ENCODE data around the gene NPAS3.

The NPAS3 gene

DNA sequence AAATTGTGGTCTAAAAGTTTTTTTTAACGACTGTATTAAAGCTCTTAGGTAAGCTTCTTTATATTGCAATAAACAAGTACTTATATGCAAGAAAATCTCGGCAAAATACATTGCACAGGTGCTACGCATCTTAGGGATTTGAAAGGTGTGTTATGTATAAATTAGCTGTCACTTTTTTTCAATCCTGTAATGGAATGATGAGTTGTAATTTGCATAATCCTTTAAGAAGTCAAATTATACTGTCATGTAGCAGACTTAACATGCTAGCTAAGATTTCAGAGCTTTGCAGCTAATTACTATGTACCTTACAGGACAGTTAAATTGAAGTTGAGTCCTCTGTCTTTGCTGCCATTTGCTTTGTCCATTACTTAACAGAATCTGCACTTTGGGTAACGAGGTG, 117.5 kb downstream of the NPAS3 start:
- TF ChIP-seq CTCF (IDR thresholded peaks at IDR 0.05) (no peak), ZFX (IDR thresholded peaks at IDR 0.05; ENCODE audit: borderline replicate concordance) (no peak)
- H3K27ac ChIP-seq, result no peak overlapping the region

DNA sequence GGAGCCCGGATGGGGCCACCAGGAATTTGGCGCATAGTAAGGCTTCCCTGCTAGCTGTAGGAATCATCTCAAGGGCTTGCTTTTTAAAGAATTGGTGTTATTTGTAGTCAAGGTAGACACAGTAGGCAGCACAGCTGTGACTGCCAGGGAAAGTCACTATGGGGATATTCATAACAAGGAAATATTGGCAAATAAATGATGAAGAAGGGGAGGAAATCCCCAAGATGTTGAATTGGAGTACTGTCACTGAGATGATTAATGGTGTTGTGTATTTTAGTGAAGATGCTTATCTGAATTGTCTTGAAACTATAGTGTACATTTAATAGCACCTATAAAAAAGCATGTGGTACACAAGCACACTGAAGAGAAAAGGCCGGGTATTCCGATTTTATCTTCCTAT, 118.9 kb downstream of the NPAS3 start:
- no peak overlapping the region for H3K27ac ChIP-seq
- TF ChIP-seq CTCF (IDR thresholded peaks at IDR 0.05), result no peak
- TF ChIP-seq ZFX (IDR thresholded peaks at IDR 0.05; ENCODE audit: borderline replicate concordance), result no peak

DNA sequence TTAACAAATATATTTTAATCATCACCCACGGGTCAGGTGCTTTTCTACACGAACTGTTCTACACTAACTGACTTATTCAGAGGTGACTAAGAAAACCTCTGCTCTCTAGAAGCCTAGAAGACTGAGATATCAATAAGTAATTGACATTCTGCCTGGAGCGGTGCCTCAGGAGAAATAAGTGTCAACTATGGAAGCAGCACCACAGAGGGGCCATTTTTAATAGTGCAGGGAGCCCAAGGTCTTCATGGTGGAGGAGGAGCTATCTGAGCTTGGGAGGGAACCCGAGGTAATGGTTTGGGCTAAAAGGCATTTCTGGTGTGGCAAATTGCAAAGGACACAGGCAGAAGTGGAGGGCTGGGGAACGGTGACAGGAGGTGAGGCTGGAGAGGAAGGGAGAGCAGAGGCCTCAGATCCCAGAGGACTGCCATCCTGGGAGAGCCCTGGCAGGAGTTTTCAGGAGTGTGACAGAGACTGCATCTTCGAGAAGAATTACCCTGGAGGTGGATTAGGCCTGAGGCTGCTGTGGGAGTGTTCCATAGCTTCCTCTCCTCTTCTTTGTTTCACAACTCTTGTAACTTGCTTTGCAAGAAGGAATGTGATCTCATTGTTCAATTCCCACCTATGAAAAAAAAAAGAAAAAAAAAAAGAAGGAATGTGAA, 123.1 kb downstream of the NPAS3 start:
- no peak for TF ChIP-seq CTCF (IDR thresholded peaks at IDR 0.05)
- TF ChIP-seq ZFX (IDR thresholded peaks at IDR 0.05; ENCODE audit: borderline replicate concordance), result no peak
- no peak overlapping the region for H3K27ac ChIP-seq

- H3K27ac ChIP-seq, result no peak overlapping the region
- no peak for TF ChIP-seq CTCF (IDR thresholded peaks at IDR 0.05)
- no peak for TF ChIP-seq ZFX (IDR thresholded peaks at IDR 0.05; ENCODE audit: borderline replicate concordance)
Measured at GRCh38 chr14:33062476-33062875, 123.8 kb downstream of the NPAS3 start.

GRCh38 chr14:33062881-33063280, 124.2 kb downstream of the NPAS3 start:
- TF ChIP-seq CTCF (IDR thresholded peaks at IDR 0.05) (no peak), ZFX (IDR thresholded peaks at IDR 0.05; ENCODE audit: borderline replicate concordance) (no peak)
- no peak overlapping the region for H3K27ac ChIP-seq

- TF ChIP-seq CTCF (IDR thresholded peaks at IDR 0.05), result no peak
- TF ChIP-seq ZFX (IDR thresholded peaks at IDR 0.05; ENCODE audit: borderline replicate concordance), result no peak
- no peak overlapping the region for H3K27ac ChIP-seq
Measured at GRCh38 chr14:33063521-33063920, 124.8 kb downstream of the NPAS3 start.

GRCh38 chr14:33065634-33066033, 127.0 kb downstream of the NPAS3 start:
- TF ChIP-seq ZFX (IDR thresholded peaks at IDR 0.05; ENCODE audit: borderline replicate concordance), result no peak

GRCh38 chr14:33068040-33068439, 129.4 kb downstream of the NPAS3 start:
- no peak for TF ChIP-seq CTCF (IDR thresholded peaks at IDR 0.05)
- no peak for TF ChIP-seq ZFX (IDR thresholded peaks at IDR 0.05; ENCODE audit: borderline replicate concordance)

More at GRCh38 chr14:33065634-33066033, 127.0 kb downstream of the NPAS3 start:
- H3K27ac ChIP-seq, result no peak overlapping the region

More at GRCh38 chr14:33068040-33068439, 129.4 kb downstream of the NPAS3 start:
- H3K27ac ChIP-seq, result no peak overlapping the region

Measured in 22Rv1 (cell line).